HG03558 (cell line): Measurements from ENCODE around the gene KSR2.
"Not testable (repeated sequence)": the region's sequence is repeated elsewhere in the genome, so short reads cannot be mapped to it uniquely, and the experiment has no call there.

Source experiments
- ATAC-seq: cut with Tn5 transposase; IDR thresholded peaks from one replicate; pipeline ENCODE4 v1.9.1; 2021; ENCODE audit warnings: moderate number of reproducible peaks; ENCODE audit not compliant: unreplicated experiment; ENCODE audit errors: extremely low read depth

KSR2 gene

DNA sequence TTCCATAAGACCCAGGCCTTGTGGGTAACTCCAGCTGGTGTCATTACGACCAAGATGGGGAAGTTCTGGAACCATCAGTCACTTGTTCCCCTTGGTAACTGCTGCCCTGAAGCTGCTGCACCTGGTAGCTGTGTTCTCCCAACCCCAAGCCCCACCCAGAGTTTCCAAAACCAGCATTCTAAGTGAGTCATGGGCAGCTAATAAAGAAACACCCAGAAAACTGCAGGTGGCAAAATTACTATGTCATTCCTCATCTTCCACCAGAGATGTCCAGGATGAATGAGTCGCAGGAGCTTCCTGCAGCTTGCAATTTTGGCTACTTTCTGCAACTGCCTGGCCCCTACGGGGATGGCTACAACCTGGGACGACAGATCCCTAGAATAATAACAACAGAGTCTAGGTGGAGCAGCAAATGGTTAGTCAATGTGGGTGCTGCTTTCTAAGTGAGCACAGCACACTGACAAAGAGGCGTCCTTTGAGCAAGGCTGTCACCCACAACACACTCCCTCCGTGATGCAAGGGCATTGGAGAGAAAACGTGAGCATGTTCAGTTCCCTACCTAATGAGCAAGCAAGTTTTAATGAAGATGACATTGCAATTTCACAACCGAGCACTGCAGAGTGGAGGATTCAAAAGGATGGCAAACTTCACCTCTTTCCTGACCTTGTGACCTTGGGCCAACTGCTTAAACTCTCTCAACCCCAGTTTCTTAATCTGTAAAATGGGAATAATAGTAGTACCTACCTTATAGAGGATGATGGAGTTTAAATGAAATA, 306.0 kb downstream of the KSR2 start:
- no peak for ATAC-seq

DNA sequence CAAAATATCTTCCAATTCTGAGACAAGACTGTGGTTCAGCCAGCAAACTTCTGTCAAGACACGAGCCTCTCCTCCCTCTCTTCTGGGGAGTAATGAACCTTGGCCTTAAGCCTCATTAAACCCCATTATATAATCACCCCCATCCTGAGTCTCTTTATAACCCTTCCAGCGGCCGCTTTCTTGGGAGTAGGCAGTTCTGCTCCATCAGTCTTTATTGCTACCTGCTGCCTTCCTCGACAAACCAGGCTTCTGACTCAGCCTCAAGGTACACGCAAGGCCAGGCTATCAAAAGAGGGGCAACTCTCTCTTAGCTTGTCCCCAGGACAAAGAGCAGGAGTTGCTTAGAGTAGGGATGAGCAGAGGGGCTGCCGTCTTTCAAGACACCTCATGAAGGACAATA, 306.6 kb downstream of the KSR2 start:
- ATAC-seq: no peak

DNA sequence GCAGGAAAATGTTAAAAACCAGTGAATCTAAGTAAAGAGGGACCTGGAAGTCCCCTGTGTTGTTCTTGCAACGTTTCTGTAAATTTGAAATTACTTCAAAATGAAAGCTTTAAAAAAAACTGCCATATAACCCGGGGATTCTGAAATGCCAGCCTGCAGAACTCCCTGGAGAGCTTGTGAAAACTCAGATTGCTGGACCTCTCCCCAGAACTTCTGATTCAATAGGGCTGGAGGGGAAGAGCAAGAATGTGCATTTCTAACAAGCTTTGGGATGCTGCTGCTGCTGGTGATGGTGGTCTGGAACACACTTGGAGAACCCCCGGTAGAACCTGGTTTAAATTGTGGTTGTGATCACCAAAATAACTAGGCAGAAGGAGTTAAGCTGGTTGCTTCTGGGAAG, 307.3 kb downstream of the KSR2 start:
- no peak for ATAC-seq

DNA sequence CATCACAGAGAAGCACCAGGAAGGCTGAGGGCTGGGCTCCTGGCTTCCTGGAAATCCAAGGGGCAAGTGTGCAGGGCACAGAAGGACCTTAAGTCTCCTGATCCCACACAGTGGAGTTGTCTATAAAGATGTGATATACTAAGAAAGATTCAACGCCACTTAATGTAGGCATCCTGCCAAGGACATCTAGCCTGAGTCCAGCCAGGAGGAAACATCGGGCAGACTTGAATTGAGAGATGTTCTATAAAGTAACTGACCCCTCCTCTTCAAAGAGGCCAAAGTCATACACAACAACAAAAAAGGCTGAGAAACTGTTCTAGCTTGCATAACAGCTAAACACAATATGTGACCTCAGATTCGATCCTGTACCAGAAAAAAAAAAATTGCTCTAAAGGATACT, 307.9 kb downstream of the KSR2 start:
- ATAC-seq: no peak

DNA sequence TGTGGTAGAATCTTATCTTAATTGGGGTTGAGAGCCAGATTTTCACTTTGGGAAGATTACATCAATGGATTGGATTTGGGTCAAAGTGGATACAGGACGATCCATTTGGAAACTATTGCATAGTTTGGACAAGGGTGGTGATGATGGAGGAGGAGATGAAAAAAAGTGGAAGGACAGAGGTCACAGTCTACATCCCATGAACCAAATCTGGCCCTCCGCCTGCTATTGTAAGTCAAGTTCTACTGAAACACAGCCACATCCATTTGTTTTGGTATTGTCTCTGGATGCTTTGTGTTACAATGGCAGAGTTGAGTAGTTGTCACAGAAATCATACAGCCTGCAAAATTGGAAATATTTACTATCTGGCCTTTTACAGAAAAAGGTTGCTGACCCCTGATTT, 310.6 kb downstream of the KSR2 start:
- no peak for ATAC-seq

DNA sequence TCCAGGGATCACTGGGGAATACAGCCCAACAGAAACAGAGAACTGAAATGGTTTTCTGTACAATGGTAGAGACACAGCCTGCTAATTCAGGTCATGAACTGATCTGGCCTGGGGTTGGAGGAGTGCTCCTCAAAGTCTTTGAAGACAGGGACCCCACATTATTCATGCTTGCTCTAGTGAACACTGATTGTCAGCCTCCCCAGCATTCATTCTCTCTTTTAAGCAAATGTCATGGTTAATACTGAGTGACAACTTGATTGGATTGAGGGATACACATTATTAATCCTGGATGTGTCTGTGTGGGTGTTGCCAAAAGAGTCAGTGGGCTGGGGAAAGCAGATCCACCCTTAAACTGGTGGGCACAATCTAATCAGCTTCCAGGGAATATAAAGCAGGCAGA, 319.0 kb downstream of the KSR2 start:
- no peak for ATAC-seq

DNA sequence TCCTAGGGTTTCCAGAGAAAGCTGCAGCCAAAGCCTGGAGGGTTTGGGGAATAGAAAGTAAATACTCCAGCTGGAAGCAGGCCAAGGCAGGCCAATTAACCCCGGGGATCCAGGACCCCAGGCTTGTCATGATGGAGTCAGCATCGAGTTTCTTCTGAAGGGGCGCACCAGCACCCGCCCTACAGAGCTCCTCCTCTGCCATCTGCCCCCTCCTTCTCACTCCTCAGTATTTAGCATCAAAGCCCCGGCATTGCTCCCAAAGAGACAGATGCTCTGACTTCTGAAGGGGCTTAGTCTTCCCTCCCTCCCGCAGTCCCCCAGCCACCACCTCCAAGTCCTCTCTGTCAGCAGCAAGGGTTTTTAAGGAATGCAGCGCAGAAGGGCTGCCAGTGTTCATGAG, 322.3 kb downstream of the KSR2 start:
- no peak for ATAC-seq

DNA sequence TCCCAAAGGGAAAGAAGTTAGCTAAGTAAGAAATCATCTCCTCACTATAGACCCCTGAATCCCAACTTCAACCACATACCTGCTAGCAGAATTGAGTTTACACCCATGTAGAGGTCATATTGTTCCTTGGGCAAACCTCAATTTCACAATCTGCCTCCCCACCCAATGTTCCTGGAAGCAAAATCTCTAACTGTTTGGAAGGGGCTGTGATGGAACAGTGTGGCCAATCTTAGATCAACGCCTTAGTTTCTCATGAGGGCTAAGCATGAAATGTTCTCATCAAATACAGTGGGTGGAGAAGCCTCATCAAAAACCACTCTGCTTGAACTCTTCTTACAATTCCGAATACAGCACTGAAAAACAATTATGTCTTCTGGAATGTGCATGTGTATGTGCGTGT, 323.3 kb downstream of the KSR2 start:
- ATAC-seq: no peak

DNA sequence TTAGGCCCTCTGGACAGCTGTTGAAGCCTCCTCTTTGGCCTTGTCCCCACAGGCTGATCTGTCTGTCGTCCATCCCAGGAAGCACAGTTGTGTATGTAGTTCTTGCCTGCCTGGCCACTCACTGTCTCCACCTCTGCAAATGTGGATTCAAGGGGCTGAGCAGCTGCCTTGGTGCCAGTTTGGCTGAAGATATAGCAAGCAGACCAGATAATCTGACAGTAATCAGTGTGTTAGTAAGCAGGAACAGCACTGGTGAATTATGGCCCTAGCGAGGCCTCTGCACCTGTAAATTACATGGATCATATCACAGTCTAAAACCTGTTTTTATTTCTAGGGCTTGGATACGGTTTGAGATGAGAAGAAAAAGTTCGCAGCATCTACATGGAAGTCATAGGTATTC, 324.8 kb downstream of the KSR2 start:
- ATAC-seq: no peak

DNA sequence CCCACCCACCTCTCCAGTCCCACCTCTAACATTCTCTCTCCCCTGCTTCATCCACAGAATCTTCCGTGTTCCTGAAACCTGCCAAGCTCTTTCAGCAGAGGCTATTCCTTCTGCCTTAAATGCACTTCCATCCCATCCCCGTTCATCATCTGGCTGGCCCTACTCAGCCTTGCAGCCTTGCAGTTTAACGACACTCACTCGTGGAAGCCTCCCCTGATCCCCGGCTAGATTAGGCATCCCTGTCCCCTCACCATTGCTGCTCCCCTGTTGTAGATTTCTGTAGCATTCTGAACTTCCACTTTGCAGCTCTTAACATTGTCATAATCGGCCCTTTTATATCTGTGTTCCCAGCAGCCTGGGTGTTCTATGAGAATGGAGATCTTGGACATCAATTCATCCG, 326.9 kb downstream of the KSR2 start:
- ATAC-seq: no peak

DNA sequence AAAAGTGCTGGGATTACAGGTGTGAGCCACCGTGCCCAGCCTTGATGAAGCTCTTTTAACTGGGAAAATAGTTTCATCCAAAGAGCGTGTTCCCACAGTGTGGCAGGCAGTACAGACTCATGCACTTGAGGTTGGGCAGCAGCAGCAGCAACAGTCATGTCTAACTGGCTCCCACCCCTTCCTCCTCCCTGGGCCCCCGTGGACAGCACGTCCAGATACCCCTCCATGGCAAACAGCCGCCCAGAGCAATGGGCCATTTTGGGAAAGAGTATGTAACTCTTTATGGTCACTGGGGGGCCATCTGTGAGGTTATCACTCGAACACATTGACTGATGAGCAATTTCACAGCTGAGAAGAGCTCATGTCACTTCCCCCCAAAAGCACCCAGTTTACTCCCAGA, 328.3 kb downstream of the KSR2 start:
- no peak for ATAC-seq

DNA sequence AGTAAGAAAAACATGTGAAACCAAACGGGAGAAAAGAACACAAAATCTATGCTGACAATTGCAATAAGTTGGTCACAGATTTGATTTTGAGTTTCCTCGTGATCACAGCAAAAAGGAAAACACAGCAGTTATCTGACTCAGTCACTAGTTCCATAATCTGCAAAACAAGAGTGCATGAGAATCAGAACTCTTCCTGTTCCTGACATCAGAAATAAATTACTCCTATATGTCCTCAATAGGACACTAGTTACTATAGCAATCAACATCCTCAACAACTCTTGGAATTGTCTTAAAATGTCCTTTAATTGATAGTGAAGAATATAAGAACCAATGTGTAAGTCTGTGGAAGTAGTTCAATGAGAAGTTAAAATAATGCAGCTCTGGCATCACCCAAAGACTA, 339.3 kb downstream of the KSR2 start:
- ATAC-seq: no peak

DNA sequence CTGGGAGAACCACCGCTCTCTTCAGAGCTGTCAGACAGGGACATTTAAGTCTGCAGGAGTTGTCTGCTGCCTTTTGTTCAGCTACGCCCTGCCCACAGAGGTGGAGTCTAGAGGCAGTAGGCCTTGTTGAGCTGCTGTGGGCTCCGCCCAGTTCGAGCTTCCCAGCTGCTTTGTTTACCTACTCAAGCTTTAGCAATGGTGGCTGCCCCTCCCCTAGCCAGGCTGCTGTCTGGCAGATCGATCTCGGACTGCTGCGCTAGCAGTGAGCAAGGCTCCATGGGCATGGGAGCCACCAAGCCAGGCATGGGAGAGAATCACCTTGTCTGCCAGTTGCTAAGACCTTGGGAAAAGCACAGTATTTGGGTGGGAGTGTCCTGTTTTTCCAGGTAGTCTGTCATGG, 340.1 kb downstream of the KSR2 start:
- not testable (repeated sequence) for ATAC-seq

DNA sequence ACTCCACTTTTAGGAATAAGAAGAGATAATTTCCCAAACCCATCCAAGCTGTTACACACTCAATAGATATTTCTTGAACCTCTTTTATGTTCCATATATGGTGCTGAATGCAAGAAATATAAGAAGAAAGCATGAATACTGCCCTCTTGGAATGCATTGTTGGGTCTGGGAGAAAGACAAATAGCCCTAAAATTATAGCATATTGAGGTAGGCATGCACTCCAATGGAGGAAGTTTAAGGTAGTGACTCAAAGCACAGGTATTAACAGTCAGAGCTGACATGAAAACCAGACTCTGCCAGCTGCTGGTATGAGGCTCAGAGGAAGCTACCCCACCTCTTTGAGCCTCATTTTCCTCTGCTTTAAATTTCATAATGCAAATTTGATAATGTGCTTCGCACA, 346.0 kb downstream of the KSR2 start:
- no peak for ATAC-seq

DNA sequence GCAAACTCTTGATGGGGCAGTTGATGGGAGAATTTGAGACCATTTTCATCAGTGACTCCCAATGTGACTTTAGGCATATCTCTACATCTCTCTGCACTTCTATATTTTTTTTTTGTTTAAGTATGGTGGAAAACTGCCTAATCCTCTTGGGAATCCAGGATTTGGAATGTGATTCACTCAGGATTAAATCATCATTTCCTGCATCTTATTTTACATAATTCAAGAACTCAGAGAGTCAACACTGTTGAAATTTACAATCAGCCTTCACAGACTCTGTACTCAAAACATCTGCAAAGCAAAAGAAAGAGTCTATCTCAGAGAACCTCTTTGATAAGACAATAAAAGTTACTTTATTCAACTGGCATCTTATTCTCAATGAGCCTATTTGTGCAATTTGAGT, 346.7 kb downstream of the KSR2 start:
- ATAC-seq: no peak

DNA sequence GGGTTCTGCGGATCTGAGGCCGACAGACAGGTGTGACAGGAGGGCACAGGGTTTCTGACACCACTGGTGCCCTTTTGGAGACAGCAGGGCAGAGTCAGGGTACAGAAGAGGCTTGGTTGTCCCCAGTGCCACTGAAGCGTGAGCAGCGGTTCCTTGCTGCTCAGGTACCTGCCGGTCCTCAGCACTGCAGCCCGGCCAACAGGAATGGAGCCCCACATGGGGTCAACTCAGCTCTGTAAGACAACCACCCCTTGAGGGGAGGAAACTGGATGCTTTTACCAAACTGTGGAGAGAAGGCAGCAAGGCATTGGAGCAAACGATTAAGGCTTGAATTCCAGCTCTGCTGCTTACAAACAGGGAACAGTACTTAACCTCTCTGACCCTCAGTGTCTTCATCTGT, 361.0 kb downstream of the KSR2 start:
- ATAC-seq: no peak

DNA sequence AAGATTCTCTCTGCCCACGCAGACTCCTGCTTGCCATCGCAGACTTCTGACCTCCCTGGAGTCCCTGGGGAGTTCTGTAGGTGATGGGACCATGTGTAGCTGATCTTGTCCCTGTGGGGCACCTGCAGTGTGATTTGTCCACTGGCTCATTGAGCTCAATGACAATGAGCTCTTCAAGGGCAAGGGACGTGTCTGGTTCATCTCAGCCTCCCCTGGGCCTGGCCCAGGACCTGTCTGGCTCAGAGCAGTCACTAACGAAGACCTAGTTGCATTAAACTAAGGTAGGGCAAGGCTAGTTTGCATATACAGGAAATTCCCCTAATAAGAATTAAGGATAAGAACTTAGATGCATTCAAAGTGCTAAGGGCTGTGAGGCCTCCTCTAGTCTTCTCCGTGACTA, 361.8 kb downstream of the KSR2 start:
- no peak for ATAC-seq

DNA sequence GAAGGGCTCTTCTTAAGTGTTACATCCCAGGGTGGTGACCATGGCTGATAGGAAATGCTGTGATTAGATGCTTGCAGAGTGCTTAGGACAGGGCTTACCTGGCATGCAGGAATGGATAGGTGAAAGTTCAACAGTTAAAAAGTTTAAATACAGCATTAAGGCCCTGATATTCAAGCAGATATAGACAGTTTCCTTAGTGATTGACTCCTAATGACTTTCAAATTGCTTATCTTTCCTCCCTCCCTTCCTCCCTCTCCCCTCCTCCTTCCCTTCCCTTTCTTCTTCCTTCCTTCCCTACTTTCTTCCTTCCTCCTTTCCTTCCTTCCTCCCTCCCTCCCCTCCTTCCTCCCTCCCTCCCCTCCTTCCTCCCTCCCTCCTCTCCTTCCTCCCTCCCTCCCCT, 362.8 kb downstream of the KSR2 start:
- ATAC-seq: no peak

DNA sequence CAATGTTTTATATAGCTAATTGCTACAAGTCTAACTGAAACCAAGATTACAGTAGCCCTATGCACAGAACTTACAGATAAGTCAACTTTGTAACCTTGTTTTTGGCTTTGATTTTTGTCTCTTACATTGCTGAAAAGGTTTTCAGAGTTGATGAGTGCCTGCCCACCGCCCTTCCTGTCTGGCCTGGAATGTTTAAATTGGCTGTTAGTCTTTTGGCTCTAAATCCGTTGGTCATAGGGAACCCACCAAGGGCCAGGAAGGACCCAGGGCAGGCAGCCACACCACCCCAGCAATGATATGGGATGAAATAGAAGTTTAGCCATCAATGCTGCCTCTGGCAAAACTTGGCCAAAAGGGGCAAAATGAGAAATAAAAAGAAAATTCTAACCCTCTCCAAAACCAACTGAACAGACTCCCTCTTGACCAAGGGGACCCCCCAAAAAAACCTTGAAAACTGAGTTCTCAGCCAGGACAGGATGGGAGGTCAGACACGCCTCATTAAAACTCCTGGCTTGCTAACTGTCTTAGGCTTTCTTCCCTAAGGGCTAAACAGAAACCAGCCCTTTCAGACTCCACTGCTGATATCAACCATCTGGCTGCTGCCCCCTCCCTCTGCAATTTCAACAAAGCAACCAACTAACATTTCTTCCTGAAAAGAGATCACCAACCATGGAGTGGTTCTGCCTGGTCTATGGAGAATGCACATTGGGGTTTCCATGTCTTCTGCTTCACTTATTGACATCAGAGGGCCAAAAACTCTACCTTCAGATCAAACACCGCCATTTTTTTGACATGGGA, 365.3 kb downstream of the KSR2 start:
- ATAC-seq: no peak

DNA sequence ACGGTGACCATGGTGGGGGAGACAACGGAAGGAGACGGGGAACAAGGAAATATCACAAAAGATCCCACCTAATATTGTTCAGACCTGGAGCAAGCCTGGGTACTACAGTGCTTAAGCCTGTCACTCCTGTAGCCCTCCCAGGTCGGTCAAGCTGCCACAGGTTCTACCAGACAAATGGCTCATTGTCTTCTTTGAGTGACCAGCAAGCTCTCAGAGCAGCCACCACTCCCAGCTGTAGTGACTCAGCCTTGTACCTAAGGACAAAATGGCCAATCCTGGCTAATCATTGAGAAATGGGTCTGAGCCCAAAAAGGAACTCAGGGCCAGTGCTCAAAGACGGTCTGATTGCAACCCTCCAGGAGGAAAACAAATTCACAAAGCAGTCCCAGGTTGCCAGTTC, 368.9 kb downstream of the KSR2 start:
- no peak for ATAC-seq

DNA sequence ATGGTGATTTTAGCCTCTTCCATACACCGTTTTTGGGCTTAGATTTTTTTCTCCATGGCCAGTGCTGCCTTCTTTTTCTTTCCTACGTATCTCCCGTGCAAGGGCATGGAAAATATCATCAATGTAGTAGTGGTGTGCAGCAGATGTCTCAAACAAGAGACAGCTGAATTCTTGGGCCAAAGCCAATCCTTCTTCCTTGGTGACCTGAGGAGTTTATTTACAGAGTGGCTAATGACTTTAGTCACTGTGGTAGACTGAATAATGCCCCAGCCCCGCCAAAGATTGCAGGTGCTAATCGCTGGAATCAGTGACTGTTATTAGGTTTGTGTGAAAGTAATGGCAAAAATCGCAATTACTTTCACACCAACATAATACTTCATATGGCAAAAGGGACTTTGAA, 371.8 kb downstream of the KSR2 start:
- no peak for ATAC-seq

DNA sequence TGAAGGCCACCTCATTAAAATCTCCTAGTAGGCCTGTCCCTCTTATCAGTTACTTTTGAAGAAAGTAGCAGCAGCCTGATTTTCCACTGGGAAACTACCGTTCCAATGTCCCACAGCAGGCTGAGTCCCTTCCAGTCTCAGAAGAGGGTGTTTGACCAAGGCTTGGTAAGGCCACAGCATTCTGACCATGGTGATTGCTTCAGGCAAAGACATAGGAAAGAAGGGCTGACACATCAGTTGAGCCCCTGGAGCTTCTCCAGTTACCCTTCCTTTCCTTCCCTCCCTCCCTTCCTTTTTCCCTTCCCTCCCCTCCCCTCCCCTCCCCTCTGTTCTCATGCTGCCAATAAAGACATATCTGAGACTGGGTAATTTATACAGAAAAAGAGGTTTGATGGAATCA, 373.0 kb downstream of the KSR2 start:
- ATAC-seq: no peak
